GM21619 (cell line): ENCODE results near the gene NR1H4.
"Not testable (repeated sequence)": the region's sequence is repeated elsewhere in the genome, so short reads cannot be mapped to it uniquely, and the experiment has no call there.

Source experiments
- ATAC-seq: cut with Tn5 transposase; IDR thresholded peaks from one replicate; pipeline ENCODE4 v1.9.1; 2021; ENCODE audit not compliant: unreplicated experiment

The NR1H4 gene

DNA sequence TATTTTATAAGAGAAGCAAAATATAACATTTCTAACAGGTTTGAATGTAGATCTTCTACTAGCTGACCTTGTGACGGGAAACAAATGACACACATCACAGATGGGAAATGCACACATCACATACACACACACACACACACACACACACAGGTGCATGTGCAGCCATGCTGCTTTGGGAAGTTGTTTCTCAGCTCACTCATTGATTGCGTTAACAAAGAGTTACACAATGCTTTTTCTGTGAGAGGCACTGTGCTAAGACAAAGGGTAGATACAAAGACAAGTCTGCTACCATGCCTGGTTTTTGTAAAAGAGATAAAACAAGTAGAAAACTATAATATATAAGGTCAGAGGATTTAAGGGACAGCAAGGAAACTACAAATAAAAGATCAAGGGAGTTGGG lies 1.3 kb upstream of the NR1H4 start:
- no peak for ATAC-seq

DNA sequence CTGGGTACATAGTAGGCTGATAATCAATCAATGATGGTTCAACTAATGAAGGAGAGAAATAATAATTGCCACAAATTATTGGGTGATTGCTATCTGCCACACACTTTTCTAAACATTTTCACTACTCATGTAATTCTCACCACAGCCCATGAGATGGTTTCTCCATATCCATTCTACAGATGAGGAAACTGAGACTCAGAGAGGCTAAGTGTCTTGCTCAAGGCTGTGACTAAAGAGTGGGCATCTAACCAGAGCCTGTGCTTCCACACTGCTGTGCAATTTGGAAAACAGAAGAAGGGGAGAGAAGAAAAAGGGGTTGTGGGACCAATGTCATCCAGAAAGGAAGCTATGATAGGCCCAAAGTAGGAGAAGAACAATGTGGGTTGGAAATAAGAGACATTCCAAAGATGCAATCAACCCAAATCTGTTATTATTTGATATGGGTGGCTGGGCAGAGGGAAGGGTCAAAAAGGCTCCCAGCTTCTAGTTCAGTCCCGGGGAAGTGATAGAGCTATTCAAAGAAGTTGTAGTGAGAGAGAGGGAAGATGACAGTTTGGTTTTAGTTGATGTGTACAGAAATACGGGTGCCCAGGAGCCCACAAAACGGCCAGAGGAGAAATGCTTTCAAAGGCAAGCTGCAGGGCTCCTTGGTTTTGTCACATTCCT lies 483 bp upstream of the NR1H4 start:
- no peak for ATAC-seq

DNA sequence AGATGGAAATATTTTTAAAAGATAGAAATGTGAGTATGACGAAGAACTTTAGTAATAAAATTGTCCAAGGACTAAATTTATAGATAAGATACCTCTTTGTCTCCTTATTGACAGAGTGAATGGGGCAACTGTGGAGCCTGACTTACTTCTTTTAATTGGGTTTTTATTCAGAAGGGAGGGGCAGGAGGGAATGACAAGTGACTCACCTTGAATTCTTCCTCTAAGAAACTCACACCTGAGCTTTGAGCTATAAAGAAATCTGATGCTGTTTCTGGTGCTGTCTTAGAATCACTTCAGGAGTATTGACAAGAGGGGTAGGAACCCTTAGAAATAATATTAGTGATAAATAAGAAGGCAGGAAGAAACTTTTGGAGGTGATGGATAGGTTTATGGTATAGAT lies 951 bp downstream of the NR1H4 start:
- no peak for ATAC-seq

DNA sequence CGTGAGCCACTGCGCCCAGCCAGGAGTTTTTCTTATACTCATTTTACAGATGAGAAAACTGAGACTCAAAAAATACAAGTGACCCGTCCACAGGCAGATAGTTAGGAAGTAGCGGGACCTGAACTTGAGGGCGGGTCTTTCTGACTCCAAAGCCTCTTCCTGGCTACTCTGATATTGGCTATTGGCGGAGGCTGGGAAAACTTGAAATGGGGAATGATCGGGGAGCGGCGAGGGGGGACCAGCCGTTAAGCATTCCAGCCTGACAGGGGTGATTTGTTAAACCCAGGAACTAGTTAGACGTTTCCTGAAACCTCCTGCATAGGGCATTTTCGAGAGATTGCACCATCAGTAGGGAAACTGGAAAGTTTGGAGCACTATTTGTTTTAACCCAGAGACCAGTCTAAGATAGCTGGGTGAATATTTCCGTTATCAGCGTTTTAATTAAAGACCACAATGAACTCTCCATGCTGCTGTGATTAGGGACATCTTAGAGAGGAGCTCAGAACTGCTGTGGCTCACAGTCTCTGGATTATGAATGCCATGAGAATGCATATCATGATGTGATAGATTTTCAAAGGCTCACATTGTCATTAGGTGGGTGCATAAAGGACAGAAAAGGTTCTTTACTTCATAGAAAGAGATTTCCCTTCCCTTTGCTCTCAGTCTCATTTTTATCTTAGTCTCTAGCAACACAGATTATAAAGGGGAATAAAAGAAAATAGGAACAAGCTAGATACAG lies 2.5 kb downstream of the NR1H4 start:
- no peak for ATAC-seq

DNA sequence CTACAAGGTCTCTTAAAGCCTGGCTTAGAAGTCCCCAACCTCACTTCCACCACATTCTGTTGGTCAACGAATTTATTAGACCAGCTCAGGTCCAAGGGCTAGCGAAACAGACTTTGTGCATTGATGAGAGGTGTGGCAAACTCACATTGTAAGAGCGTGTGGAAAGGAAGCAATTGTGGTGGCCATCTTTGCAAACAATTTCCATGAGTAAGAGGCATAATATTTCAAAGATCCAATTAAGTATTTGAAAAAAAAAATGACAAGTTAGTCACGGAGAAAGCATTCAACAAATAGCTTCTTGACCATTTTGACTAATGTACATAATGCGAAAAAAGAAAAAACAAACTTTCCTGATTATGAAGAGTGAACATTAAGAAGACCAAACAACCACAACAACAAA lies 7.4 kb downstream of the NR1H4 start:
- ATAC-seq = no peak

DNA sequence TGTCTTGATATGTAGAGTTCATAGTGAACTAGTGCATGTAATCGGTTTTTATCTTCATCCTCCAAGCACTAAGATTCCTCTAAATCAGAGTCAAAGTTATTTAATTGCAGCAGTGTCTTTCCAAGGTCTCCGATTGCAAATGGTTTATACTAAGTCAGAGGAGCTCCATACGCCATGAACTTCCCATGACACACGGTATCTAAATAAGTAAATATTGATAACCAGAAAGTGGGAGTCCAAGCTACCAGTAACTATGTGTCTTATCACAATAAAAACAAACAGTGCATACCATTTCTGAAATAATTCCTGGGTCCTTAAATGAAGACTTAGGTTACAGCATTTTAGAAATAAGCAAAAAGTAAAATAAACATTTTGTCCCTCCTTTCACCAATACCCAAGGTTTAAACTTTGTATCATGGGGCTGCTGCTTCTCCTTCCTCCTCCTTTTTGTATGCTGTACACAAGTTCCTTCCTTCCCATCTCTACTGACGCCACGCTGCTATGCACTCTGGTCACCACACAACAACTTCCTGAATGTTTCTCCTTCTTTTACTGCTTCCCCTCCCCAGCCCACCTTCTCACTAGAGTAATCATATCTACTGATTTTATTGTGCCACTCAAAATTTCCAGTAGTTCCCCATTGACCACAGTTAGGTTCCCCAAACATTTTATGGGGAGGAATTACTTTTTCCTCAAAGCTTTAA lies 10.7 kb downstream of the NR1H4 start:
- ATAC-seq = no peak

DNA sequence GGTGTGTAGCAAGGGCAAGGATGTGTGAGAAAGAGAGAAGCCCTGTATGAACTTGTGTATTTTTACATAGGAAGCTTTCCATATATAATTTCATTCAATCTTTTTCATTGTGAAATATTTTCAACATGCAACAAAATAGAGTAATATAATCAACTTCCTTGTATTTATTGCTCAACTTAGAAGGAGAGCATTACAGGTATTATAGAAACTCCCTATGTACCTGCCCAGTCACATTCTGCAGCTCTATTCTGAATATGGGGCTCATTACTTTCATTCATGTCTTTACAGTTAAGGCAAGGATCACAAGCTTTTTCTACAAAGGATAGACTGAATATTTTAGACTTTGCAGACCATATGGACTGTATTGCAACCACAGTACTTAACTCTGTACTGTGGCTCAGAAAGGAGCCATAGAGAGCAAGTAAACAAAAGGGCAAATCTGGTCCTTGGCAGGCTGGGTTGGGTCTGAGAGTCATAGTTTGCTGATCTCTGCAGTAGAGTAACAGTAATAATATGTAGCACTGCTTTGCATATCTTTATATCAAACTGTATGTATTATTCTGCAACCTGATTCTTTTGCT lies 11.3 kb downstream of the NR1H4 start:
- no peak for ATAC-seq

DNA sequence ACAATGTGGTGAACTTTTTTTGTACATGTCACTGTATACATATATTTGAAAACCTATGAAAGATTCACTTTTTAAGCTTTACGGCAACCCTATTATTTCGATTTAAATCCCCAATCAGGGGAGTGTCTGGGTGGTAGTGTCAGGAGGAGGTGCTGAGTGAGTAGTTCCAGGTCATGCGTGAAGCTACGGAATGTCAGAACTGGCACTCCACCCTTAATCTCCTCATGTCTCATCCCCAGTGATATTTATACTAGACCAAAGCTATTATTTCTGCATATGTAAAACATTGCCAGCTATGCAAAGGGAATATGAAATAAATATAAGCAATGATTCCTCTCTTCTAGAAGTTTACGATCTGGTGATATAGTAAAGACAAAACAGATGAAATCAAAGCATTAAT lies 12.3 kb downstream of the NR1H4 start:
- no peak for ATAC-seq

DNA sequence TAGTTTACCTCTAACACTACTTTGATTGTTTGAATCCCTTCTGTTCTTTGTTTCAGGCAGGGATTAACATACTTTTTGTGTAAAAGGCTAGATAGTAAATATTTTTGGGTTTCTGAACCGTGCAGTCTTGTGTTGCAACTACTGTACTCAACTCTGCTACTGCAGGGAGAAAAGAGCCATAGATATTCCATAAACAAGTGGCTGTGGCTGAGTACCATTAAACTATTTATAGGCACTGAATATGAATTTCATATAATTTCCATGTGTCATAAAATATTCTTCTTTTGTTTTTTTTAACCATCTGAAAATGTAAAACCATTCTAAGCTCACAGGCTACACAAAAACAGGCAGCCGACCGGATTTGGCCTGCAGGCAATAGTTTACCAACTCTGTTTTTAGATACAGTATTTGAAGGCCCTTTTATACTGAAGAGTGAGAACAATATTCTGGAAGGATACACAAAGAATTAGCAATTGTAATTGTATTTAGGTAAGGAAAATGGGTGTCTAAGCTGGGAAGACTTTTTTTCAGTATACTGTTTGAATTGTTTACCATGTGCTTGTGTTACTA lies 15.7 kb downstream of the NR1H4 start:
- ATAC-seq = no peak

DNA sequence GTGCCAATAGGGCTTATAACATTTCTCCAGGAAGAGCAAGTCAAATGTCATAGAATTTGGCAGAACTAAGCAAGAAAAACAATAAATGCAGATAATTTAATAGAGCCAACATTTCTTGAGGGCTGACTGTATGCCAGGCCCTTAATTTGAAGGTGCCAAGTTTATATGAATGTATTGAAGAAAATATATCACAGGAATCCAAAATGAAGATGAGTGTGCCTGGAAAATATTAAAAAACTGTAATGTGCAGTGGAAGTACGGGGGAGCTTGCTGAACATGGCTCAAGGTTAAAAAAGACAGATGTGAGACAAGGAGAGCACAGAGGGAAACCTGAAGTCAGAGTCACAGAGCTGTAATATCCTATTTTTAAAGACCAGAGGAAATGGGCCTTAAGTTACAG lies 16.4 kb downstream of the NR1H4 start:
- ATAC-seq = no peak

DNA sequence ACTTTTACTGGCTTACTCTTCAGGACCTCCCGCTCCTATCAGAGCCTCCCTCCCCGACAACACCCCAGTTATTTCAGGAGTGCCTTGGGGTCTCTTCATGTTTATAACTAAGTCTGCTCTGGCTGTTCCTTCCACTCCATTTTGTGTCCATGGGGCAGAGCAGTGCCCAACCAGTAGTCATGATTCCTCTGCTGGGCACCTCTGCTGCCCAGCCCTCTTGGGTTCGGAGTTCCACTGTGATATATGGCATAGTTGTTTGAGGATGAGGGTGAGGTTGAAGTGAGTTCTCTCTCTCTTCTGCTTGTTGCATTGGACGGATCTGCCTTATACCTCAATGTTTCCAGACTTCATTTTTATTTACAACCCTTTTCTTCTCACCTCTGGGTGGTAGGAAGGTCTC lies 17.4 kb downstream of the NR1H4 start:
- ATAC-seq = no peak

DNA sequence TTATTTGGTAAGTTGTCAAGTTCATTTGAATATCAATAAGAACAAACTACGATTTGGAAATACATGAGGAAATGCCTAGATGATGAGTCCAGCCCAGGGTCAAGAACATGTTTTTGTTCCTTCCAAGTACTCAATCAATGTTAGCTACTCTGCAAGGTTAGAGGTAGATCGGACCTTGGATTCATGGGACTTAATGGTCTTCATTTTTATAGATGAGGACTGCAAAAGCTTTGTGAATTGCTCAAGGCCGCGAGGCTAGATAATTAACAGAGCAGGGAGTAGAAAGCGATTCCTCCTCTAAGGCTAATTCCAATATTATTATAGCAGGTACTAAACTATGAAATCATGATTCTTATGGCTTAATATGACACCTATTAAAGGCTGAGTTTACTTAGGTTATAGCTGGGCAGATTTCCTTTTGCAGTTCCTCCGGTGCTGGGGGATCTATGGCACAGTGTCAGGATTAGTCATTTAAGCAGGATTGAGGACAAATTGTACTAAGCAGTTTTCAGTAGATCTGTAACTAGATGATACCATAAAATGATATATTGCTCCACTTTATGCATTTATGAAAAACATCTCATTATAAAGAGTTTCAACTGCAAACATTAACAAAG lies 19.8 kb downstream of the NR1H4 start:
- no peak for ATAC-seq

DNA sequence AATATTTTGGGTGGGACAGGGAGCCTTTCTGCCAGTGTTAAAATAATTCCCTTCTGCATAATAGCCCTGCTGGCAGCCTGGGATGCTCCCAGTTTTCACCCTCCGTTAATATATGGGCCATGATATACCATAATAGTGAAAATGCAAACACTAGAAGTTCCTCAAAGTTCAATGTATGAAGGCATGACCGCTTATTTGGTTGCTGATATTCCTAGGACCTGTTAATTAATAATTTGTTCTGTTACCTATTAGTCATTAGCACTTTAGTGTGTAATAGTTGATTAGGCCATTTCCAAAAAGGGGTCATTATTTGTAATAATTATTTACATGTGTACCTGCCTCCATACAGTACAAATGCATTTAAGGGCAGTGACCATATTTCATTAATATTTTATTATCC lies 20.4 kb downstream of the NR1H4 start:
- ATAC-seq = no peak

DNA sequence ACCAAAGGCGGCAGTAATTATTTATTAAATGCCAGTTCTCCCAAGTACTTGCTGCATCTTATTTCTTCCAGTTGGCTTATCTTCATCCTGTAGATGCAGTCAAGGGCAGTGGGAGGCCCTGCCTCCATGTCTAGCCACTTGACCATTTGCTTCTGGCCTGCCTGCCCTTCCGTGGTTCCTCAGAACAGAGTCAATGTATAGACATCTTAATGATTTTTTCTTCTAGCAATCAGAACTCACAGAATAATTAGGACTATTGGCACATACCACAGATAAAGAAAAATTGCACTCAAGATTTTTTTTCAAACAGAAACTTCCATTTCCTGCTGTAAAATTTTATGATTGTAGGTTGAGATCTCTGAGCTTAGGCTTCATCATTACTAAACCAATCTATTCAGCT lies 20.9 kb downstream of the NR1H4 start:
- no peak for ATAC-seq

DNA sequence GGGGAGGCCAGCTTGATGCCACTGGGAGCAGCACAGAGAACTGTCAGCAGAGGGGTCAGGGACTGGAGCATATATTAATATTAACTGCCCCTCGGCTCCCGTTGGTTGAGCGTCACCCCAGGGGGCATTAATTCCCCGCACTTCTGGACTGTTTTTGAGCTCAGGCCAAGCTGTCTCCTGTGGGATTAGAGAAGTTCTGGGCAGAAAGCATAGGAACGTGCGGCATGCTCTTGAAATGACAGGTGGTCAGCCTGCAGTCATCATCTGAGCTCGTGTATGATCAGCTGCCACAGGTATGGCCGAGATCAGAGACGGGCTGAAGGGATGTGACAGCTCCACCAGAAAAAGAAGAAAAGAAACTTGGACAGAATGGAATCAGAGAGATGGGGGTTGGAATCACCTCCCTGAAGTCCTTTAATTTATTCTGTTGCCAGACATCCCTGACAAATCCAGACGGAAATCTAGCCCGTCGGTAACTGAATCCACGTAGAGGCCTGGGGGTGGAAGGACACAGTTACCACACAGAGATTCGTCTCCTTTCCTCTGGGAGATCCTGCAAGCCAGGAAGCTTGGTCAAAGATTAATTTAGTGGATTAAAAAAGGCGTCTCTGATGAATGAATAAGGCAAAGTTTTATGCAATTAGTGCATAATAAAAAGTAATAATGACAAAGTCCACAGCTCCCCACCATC lies 23.6 kb downstream of the NR1H4 start:
- no peak for ATAC-seq

DNA sequence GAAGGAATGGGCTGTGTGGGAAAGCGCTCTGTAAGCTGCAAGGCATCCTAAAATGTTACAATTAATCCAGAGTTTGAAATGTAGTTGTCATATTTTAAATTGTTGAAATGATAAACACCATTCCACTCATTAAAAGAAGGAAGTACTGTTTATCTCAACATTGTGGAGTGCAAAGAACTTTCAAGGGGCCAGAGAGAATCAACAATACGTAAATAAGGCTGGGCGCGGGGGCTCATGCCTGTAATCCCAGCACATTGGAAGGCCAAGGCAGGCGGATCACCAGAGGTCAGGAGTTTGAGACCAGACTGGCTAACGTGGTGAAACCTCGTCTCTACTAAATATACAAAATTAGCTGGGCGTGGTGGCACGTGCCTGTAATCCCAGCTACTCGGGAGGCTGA lies 24.5 kb downstream of the NR1H4 start:
- ATAC-seq = no peak

DNA sequence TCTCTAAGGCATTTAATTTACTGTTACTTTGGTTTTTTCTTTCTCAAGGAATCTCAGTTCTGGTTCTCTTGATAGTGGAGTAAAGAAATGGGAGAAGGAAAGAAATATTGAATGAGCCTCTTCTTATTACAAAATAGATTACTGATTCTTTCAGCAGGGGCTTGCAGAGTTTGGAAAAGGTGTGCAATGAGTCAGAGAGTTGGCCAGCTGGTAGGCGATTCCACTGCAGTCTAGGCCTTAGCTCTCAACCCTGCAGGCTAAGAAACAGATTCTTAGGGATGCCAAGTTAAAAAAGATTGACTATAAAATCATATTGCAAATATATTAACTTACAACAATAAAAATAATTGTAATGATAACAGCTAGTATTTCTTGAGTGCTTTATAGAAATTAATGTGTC lies 25.8 kb downstream of the NR1H4 start:
- ATAC-seq = no peak

DNA sequence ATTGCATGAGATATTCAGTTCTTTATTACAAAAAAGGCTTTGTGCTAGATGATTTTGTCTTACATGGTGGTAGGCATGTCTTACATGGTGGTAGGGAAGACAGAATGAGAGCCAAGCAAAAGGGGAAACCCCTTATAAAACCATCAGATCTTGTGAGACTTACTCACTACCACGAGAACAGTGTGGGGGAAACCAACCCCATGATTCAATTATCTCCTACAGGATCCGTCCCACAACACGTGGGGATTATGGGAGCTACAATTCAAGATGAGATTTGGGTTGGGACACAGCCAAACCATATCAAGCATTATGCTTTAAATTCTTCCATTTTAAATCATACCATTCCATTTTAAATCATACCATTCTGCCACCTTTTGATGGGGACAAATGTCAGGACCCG lies 29.1 kb downstream of the NR1H4 start:
- ATAC-seq = not testable (repeated sequence)

DNA sequence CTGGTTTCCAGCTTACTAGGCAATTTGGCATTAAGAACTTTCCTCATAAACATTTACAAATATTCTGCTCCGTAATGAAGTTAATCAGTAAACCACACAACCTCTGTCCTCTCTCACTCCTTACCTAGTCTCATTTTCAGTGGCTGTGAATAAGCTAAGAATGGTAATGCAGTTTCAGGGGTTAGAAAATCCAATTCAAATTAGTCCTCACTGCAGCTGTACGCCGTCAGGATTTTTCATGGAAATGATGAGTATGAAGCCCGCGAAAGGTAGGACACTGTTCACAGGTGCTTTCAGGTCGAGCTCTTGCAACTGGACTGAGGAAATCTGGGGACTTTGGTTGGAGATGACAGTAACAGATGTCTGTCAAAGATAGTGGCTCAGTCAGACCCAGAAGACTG lies 29.6 kb downstream of the NR1H4 start:
- no peak for ATAC-seq

DNA sequence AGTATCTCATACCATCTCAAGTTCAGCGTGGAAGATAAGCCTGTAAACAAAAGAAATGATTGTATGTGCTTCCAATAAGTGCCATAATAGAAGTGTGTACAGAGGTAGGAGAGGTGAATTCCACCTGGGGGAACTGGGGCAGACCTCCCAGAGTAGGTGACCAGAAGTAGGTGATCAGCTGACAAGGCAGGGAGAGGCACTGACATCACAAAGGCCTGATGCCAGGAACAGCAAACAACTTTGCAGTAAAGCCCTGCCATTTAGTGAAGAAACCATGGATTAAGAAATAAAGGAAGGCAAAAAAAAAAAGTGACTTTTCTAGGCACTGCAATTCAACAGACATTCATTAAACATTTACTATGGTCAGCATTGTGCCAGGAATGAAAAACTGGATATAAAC lies 31.1 kb downstream of the NR1H4 start:
- no peak for ATAC-seq

DNA sequence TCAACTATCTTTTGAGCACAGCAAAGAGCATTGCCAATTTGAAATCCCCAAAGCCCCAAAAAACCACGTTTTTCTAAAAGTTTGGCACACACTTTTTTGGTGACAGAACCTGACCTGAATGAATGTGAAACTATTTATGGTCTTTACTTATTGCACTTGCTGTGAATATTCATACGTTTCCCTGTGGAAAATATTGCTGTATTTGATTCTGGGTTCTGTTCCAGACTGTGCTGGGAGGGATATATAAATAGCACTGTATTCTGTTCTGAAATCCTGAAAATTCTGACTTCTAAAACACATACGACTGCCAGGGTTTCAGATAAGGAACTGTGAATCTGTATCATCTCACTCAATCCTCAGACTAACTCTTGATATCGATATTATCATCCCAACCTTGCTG lies 35.1 kb downstream of the NR1H4 start:
- ATAC-seq = no peak
